GM19324 (cell line): ENCODE data around the gene FBXO27.
"Not testable (repeated sequence)": the region's sequence is repeated elsewhere in the genome, so short reads cannot be mapped to it uniquely, and the experiment has no call there.

Experiments used
- ATAC-seq: cut with Tn5 transposase; IDR thresholded peaks from one replicate; pipeline ENCODE4 v1.9.1; 2021; ENCODE audit warnings: mild to moderate bottlenecking, moderate library complexity; ENCODE audit not compliant: unreplicated experiment, low FRiP score

Gene FBXO27

GRCh38 chr19:38990949-38991697, 41.2 kb downstream of the FBXO27 start:
- no peak for ATAC-seq

GRCh38 chr19:38989614-38990013, 42.7 kb downstream of the FBXO27 start:
- not testable (repeated sequence) for ATAC-seq

- no peak for ATAC-seq
Measured at GRCh38 chr19:38989066-38989605, 43.2 kb downstream of the FBXO27 start.

GRCh38 chr19:38988627-38989026, 43.7 kb downstream of the FBXO27 start:
- not testable (repeated sequence) for ATAC-seq

DNA sequence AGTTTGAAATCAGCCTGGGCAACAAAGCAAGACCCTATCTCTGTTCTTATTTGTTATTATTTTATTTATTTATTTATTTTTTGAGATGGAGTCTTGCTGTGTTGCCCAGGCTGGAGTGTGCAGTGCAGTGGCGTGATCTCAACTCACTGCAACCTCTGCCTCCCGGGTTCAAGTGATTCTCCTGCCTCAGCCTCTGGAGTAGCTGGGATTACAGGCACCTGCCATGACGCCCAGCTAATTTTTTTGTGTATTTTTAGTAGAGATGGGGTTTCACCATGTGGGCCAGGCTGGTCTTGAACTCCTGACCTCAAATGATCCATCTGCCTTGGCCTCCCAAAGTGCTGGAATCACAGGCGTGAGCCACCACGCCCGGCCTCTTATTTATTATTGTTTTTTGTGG, 44.6 kb downstream of the FBXO27 start:
- ATAC-seq = not testable (repeated sequence)

DNA sequence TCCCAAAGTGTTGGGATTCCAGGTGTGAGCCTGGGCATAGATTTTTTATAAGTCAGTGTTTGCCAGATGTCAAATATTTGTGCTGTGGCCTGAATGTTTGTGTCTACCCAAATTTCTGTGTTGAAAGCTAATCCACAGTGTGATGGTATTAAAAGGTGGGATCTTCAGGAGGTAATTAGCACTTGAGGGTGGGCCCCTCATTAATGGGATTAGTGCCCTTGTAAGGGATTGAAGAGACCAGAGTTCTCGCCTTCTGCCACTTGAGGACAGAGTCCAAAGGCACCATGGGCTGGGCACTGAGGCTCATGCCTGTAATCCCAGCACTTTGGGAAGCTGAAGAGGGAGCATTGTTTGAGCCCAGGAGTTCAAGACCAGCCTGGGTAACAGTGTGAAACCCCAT, 47.1 kb downstream of the FBXO27 start:
- ATAC-seq = no peak

DNA sequence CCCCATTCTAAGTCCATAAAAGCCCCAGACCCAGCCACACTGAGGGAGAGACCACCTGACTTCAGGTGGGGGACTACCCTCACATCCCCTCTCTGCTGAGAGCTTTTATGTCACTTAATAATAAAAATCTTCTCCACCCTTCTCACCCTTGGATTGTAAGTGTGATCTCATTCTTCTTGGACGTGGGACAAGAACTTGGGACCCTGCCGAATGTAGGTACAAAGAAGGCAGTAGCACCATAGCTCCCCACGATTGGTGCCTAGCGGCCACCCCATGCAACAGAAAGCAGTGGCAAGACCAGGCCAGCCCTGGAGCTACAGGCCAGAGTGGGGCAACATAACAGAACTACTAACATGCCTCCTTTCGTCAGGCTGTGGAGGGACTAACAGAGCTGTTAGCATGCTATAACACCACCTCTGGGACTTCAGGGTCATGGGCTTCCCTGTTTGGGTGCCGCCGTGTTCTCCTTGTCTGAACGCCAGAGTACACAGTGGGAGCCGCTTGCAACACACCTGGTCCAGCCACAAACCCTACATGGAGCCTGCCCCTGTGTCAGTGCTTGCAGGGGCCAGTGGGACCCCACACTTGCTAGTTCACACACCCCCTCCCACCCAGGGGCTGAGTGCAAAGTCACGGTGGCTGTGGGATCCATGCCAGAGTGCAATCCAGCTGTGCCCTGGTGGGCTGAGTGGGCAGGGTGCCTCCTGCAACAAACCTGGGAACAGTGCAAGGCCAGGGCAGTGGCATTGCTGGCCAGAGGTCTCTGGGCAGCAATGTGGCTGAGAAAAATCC, 51.6 kb downstream of the FBXO27 start:
- ATAC-seq = no peak

- ATAC-seq = no peak
Measured at GRCh38 chr19:38979812-38980211, 52.5 kb downstream of the FBXO27 start.

DNA sequence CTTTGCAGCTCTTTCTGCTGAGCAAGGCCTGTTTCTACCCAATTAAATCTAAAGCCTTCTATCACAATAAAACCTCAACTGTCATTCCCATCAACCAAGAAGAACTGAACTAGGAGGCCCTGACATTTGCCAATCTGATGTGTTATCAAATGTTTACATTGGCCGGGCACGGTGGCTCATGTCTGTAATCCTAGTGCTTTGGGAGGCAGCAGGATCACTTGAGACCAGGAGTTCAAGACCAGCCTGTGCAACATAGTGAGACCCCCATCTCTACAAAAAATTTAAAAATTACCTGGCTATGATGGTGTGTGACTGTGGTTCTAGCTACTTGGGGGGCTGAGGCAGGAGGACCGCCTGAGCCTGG, 54.0 kb downstream of the FBXO27 start:
- no peak for ATAC-seq

DNA sequence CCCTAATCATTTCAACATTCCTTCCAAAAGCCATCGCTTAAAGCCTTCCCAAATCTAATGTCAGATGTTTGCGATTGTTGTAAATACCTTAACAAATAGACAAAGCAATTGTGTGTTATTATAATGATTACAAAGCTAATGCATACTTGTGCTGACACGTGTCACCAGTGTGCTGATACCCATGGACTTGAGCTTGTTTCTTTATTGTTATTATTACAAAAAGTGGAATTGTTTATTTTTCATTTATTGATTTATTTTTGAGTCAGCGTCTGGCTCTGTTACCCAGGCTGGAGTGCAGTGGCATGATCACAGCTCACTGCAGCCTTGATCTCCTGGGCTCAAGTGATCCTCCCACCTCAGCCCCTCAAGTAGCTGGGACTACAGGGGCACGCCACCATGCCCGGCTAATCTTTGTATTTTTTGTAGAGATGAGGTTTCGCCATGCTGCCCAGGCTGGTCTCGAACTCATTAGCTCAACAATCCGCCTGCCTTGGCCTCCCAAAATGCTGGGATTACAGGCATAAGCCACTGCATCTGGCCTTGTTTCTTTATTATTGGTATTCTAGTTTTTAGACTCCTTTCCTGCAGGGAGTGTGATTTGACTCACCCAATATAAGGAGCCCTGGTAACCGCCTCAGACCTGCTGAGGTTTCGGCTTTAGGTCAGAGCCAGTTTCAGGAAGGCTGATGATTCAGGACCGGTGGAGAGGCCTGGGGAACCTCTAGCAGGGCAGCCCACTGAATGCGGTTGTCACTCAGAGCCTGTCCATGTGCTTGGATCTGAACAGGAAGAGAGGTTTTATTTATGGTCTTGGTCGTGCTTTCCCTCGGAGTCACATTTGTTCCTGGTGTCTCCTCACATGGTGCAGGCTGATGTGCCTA, 54.7 kb downstream of the FBXO27 start:
- no peak for ATAC-seq

GRCh38 chr19:38975861-38976271, 56.5 kb downstream of the FBXO27 start:
- no peak for ATAC-seq

DNA sequence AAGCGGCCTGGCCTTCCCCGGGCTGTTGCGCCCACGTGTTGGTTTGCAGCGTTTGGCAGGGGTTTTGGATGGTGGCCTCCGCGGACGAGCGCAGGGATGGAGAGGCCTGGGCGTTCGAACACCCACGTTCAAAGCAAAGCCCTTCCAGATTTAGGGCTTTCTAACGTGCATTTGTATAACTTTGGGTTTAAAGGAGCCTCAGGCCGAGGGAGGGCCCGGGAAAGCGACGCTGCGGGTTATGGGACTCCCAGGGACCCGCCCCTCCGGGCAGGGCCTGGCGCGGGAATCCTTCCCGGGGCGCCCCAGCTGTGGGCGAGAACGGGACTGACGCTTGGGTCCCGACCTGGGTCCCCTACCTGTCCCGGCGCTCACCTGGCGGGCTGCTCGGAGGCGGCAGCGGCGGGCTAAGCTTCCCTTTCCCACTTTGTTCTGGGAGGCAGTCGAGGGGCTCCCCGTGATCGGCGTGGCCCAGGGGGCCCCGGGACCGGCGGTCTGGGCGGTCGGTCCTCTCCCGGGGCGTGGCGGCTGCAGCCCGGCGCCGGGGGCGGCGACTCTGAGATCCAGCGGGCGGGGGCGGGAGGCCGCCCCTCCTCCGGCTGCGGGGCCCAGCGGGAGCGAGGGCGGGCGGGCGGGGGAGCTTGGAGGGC, 57.0 kb downstream of the FBXO27 start, which contains the start of gene FBXO17:
Gene FBXO17, minus strand, starts transcription at position 529 of the 647 bp plus-strand sequence. CDS start 25,423 bp downstream, outside the sequence.
- no peak for ATAC-seq

DNA sequence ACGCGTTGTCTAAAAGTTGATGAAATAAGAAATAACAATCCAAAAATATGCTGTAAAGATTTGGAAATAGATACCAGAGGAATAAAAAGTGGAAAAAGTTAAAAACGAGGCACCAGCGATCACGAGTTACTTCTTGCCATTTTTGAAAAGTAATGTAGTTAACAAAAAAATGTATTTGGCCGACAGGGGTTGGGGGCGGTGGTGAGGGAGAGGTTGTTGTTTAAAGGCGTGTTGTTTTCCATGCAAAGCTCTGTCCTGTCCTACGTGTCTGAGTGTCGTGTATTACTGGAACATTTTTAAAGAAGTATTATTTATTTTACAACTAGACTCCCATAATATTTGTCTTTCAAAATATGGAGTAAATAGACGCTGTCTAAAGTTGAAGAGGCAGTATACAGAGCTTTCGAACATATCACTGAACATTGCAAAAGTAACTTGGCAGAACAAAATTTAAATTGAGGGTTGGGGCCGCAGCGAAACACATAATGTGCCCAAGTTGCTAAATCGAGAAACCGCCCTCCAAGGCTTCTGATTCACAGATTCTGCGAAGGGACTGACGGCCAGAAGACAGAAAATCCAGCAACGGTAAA, 57.6 kb downstream of the FBXO27 start:
- ATAC-seq = no peak
